GM12875 (cell line): ENCODE results near the gene MBD3.
A peak's percentile ranks its signal among the peaks of the same experiment; 100 is the strongest.
"Not testable (repeated sequence)": the region's sequence is repeated elsewhere in the genome, so short reads cannot be mapped to it uniquely, and the experiment has no call there.

Source experiments
- H3K4me3 ChIP-seq: one replicate; pipeline ENCODE4 v1.5.1; 2011; ENCODE audit warnings: low read depth, low read length, control low read depth
- TF ChIP-seq, protein P1 (sequence below): IDR thresholded peaks from 2 replicates; pipeline ENCODE4 v1.5.1; 2011; ENCODE audit warnings: low read depth, mild to moderate bottlenecking, control low read depth, inconsistent platforms, low read length, moderate library complexity, borderline replicate concordance; ENCODE audit not compliant: insufficient read depth

MBD3 gene

DNA sequence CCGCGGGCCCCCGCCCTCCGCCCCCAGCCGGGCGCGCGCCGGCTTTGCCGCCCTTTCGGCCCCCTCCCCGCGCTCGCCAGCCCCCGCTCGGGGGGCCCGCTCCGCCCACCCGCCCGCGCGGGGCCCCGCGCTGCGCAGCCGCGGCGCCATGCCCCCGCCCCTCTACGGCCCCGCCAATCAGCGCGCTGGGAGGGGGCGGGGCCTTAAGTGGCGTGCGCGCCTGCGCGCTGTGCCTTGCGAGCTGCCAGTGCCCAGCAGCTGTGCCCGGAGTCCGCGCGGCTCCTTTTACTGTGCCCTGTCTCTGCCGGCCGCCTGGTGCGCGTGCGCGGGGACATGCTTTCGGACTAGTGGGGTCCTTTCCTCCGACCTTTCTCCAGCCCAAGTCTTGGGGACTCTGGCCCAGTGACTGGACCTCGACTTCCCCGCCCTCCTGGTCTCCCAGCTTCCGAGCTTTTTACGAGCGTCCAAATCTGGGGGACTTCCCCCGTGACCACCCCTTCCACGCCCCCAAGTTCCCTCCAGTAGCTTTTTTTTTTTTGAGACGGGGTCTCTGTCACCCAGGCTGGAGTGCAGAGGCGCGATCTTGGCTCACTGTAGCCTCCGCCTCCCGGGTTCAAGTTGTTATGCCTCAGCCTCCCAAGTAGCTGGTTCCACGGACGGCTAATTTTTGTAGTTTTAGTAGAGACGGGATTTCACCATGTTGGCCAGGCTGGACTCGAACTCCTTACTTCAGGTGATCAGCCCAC lies at the start of gene MBD3:
Gene MBD3, minus strand, starts transcription at position 111 of the 746 bp plus-strand sequence. CDS start 234 bp downstream, outside the sequence.
- TF ChIP-seq, protein P1, sequence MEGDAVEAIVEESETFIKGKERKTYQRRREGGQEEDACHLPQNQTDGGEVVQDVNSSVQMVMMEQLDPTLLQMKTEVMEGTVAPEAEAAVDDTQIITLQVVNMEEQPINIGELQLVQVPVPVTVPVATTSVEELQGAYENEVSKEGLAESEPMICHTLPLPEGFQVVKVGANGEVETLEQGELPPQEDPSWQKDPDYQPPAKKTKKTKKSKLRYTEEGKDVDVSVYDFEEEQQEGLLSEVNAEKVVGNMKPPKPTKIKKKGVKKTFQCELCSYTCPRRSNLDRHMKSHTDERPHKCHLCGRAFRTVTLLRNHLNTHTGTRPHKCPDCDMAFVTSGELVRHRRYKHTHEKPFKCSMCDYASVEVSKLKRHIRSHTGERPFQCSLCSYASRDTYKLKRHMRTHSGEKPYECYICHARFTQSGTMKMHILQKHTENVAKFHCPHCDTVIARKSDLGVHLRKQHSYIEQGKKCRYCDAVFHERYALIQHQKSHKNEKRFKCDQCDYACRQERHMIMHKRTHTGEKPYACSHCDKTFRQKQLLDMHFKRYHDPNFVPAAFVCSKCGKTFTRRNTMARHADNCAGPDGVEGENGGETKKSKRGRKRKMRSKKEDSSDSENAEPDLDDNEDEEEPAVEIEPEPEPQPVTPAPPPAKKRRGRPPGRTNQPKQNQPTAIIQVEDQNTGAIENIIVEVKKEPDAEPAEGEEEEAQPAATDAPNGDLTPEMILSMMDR = no peak
- H3K4me3 ChIP-seq = peak within 1 kb of the TSS; percentile 89

DNA sequence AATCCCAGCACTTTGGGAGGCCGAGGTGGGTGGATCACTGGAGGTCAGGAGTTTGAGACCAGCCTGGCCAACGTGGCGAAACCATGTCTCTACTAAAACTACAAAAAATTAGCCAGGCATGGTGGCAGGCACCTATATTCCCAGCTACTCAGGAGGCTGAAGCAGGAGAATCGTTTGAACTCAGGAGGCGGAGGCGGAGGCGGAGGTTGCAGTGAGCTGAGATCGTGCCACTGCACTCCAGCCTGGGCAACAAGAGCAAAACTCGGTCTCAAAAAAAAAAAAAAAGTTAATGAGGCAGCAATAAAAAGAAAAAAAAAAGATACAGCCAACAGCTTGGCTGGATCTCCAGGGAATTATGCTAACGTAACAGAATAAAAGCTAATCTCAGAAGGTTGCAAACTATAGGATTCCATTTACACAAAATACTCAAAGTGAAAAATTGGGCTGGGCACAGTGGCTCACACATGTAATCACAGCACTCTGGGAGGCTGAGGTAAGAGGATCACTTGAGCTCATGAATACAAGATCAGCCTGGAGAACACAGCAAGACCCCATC lies 48.3 kb upstream of the MBD3 start:
- H3K4me3 ChIP-seq = not testable (repeated sequence)

DNA sequence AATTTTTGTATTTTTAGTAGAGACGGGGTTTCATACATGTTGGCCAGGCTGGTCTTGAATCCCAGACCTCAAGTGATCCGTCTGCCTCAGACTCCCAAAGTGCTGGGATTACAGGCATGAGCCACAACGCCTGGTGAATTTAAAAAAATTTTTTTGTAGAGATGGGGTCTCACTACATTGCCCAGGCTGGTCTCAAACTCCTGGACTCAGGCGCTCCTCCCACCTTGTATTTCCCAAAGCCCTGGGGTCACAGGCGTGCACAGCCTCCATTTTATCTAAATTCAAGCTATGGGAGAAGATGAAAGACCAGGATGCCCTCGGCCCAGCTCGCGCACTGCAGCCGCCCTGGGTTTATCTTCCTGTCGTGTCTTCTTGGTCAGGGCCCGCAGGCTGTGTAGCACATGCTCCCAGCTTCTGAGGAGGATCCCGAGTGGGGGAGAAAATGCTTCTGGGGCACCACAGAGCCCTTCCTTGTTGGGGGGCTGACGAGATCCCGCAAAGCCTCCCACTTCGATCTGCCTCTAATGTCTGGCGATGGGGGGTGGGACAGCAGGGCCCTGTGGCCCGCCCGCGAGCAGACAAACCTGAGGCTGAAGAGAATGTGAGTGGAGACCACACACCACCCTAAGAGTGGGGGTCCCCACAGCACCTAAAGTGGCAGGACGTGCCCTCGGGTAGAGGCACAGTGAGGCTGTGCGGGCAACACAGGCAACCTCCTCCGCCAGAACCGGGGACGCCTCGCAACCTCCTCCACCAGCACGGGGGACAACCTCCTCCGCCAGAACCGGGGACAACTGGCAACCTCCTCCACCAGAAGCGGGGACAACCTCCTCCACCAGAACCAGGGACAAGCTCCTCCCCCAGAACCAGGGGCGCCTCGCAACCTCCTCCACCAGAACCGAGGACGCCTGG lies 43.9 kb upstream of the MBD3 start:
- TF ChIP-seq, protein P1 = no peak
- H3K4me3 ChIP-seq = no peak overlapping the region

DNA sequence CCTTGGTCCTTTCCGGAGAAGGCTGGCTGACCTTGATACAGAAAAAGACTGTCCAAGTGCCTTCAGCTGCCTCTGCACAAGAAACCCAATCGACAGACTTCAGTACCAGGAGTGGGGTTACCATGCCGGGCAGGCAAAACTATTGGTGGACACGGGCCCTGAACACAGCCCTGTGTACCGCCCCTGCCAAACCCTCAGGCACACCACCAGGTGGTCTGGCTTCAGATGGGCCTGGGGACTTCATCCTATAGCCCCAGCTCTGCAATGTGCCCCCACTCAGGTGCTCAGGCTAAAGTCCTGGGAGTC lies 42.2 kb upstream of the MBD3 start:
- TF ChIP-seq, protein P1 = no peak
- no peak overlapping the region for H3K4me3 ChIP-seq

DNA sequence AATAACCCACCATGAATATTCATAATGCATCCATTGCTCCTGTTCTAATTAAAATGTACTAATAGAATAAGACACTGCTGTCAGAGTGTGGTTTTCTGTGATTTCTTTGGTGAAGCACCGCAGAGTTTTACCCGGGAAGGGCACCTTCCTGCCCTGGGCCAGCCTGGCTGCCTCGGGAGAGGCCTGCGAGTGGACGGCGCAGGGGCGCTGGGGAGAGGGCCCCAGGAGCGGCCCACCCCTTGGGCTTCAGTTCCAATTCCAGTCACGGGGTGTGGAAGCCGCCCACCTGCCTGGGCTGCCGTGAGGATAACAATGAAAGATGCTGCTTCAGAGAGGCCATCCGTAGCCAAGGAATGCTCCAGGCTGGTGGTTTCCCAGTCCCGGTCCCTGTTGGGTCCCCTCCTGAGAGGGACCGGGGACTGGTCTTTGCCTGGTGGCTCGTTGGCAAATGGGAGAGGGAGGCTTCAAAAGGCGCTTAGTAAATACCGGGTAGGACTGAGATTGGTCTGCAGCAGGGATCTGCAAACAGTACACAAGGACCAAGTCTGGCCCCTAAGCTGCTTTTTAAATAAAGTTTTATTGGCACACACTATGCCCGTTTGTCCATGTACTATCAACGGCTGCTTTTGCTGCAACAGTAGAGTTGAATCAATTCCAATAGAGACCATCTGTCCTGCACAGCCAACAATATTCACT lies 41.7 kb upstream of the MBD3 start:
- TF ChIP-seq, protein P1 = no peak
- no peak overlapping the region for H3K4me3 ChIP-seq

DNA sequence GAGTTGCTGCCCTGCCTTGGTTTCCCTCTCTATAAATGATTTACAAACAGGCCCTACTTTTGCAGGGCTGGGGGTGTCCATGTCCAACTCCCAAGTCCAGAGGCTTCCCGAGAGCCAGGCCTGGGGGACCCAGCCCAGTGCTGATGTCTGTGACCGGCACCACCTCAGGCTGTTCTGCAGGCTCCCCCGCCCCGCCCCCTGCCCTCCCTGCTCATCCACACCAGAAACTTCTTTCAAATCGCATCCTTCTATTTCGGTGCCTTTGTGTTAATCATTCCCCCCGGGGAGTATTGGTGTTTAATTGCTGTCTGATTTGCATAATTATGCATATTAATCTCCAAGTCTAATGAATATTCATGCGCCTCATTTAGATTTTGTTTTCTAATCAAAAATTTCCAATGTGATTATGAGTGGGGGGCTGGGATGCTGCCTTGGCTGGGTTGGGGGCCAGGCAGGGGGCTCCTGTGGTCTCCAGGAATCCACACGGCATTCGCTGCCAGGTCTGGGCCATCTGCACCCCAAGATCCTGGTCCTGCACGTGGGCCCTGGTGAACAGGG lies 40.7 kb upstream of the MBD3 start:
- TF ChIP-seq, protein P1 = no peak
- no peak overlapping the region for H3K4me3 ChIP-seq
